SK-N-SH (cell line): ENCODE measurements around the gene GPR15LG. TPM values are rescaled to one million over a fixed set of nuclear protein-coding genes. Genes with fewer than 3 reads are reported as not detected.

ENCODE experiments used
- CTCF ChIA-PET: fragments of 300-600, 350-600 bp; formaldehyde crosslinking; extraction: SDS; loops from one replicate; lab custom pipeline; 2021; lab: Yijun Ruan, JAX
- POLR2A ChIA-PET: fragments of 350-600 bp; sonication (Branson Sonifier 250); formaldehyde crosslinking; extraction: SDS; loops from one replicate; lab custom pipeline; 2020; ENCODE audit warnings: antibody characterized with exemption, inconsistent platforms; lab: Yijun Ruan, JAX
- DNase-seq: peaks from one replicate; pipeline ENCODE4 v3.0.0; 2012
- H2AFZ ChIP-seq: fragments of 200-600 bp; sonication (generic); 2 replicates; pipeline ENCODE4 v1.8.1; 2016; ENCODE audit warnings: antibody characterized with exemption, mild to moderate bottlenecking, low read depth
- H3F3A ChIP-seq: fragments of 200-600 bp; sonication (generic); replicated peaks from 2 replicates; pipeline ENCODE3; 2016; ENCODE audit warnings: antibody characterized with exemption, mild to moderate bottlenecking; ENCODE audit not compliant: insufficient read depth
- H3K27ac ChIP-seq, 2 experiments: fragments of 200-500 bp in 1 of 2; fragments of 200-600 bp in 1 of 2; sonication (Bioruptor generic) in 1 of 2; sonication (generic), shearing (Covaris generic) in 1 of 2; 2 replicates each; pipeline versions ENCODE4 v1.5.1 to v1.6.1; 2014 to 2016; ENCODE audit warnings: low read depth in 2 of 2, inconsistent platforms in 1 of 2, low read length in 1 of 2, mild to moderate bottlenecking in 1 of 2, mixed read lengths in 1 of 2
- H3K27me3 ChIP-seq: fragments of 200-600 bp; sonication (generic), shearing (Covaris generic); 2 replicates; pipeline ENCODE4 v1.6.1; 2016; ENCODE audit warnings: mixed run types; ENCODE audit not compliant: insufficient read depth
- H3K36me3 ChIP-seq, 2 experiments: fragments of 200-500 bp in 1 of 2; fragments of 200-600 bp in 1 of 2; sonication (Bioruptor generic) in 1 of 2; sonication (generic) in 1 of 2; replicated peaks in 1 of 2; 2 replicates each; pipeline versions ENCODE3 to v1.5.1; 2014 to 2016; ENCODE audit warnings: low read length in 1 of 2, mild to moderate bottlenecking in 1 of 2; ENCODE audit not compliant: insufficient read depth in 2 of 2, control insufficient read depth in 1 of 2
- H3K4me1 ChIP-seq, 2 experiments: fragments of 200-500 bp in 1 of 2; fragments of 200-600 bp in 1 of 2; sonication (Bioruptor generic) in 1 of 2; sonication (generic), shearing (Covaris generic) in 1 of 2; 2 replicates each; pipeline versions ENCODE4 v1.5.1 to v1.6.1; 2014 to 2016; ENCODE audit warnings: low read depth in 1 of 2, low read length in 1 of 2, mixed run types in 1 of 2; ENCODE audit not compliant: insufficient read depth in 2 of 2, control insufficient read depth in 1 of 2
- H3K4me2 ChIP-seq: fragments of 200-600 bp; sonication (generic), shearing (Covaris generic); 2 replicates; pipeline ENCODE4 v1.6.1; 2017; ENCODE audit warnings: mixed run types
- H3K4me3 ChIP-seq, 2 experiments: fragments of 200-500 bp in 1 of 2; fragments of 200-600 bp in 1 of 2; sonication (Bioruptor generic) in 1 of 2; sonication (generic), shearing (Covaris generic) in 1 of 2; 2 replicates each; pipeline versions ENCODE4 v1.5.1 to v1.8.1; 2014 to 2016; ENCODE audit warnings: low read depth in 2 of 2, inconsistent platforms in 1 of 2, low read length in 1 of 2, mild to moderate bottlenecking in 1 of 2, mixed read lengths in 1 of 2, moderate library complexity in 1 of 2
- H3K79me2 ChIP-seq: fragments of 200-600 bp; sonication (generic); 2 replicates; pipeline ENCODE4 v1.8.1; 2017; ENCODE audit warnings: mild to moderate bottlenecking; ENCODE audit not compliant: insufficient read depth
- H3K9ac ChIP-seq: fragments of 200-600 bp; sonication (generic); 2 replicates; pipeline ENCODE4 v1.6.1; 2017; ENCODE audit warnings: mixed run types
- H3K9me2 ChIP-seq: fragments of 200-600 bp; sonication (generic); 2 replicates; pipeline ENCODE4 v1.6.1; 2017; ENCODE audit warnings: mixed run types
- H3K9me3 ChIP-seq: fragments of 200-600 bp; sonication (generic); 2 replicates; pipeline ENCODE4 v1.6.1; 2017; ENCODE audit warnings: mixed run types, mild to moderate bottlenecking, moderate library complexity
- H4K20me1 ChIP-seq: fragments of 200-600 bp; sonication (generic); 2 replicates; pipeline ENCODE4 v1.6.1; 2017; ENCODE audit warnings: mild to moderate bottlenecking, mixed run types; ENCODE audit not compliant: insufficient read depth
- CHD2 ChIP-seq: fragments of 150-350 bp; IDR thresholded peaks from 2 replicates; pipeline ENCODE4 v1.6.1; 2018; ENCODE audit warnings: low read length; ENCODE audit not compliant: partially characterized antibody
- ELF1 ChIP-seq: IDR thresholded peaks from 2 replicates; pipeline ENCODE4 v1.4.0; 2012
- FOSL2 ChIP-seq: IDR thresholded peaks from 2 replicates; pipeline ENCODE4 v1.4.0; 2012; ENCODE audit warnings: low read depth, mild to moderate bottlenecking, moderate library complexity, borderline replicate concordance
- FOXJ3 ChIP-seq: sonication (generic); formaldehyde crosslinking; IDR thresholded peaks from 2 replicates; pipeline ENCODE4 v1.5.1; 2020; ENCODE audit warnings: mild to moderate bottlenecking, missing genetic modification reagents
- FOXM1 ChIP-seq: IDR thresholded peaks from 2 replicates; pipeline ENCODE4 v1.4.0; 2012; ENCODE audit warnings: low read depth, mild to moderate bottlenecking
- GATA2 ChIP-seq: sonication (generic); formaldehyde crosslinking; IDR thresholded peaks from 2 replicates; pipeline ENCODE4 v1.5.0; 2020; ENCODE audit warnings: mild to moderate bottlenecking, missing genetic modification reagents
- MEF2A ChIP-seq: IDR thresholded peaks from 2 replicates; pipeline ENCODE4 v1.4.0; 2012; ENCODE audit warnings: low read depth, borderline replicate concordance
- MXI1 ChIP-seq: IDR thresholded peaks from 2 replicates; pipeline ENCODE4 v1.6.1; 2012; ENCODE audit warnings: mild to moderate bottlenecking, low read depth, low read length, improper control_type of control experiment
- POLR2AphosphoS5 ChIP-seq: IDR thresholded peaks from 2 replicates; pipeline ENCODE4 v1.6.1; 2012; ENCODE audit warnings: low read depth, low read length
- ZBTB33 ChIP-seq: IDR thresholded peaks from 2 replicates; pipeline ENCODE4 v1.4.0; 2012; ENCODE audit warnings: low read depth, borderline replicate concordance
- WGBS: methylation state at CpG from one replicate; pipeline ENCODE4 v1.1.6; 2017; ENCODE audit warnings: low lambda C conversion rate; 5-methylcytosine and 5-hydroxymethylcytosine counted together
- polyA plus RNA-seq, 3 experiments: library from polyadenylated mRNA; depleted of rRNA; stranded (reverse); fragments of >200 nt; gene quantifications; 2 replicates each; pipeline ENCODE4 v1.2.3, GENCODE V29; 2012
- TF ChIP-seq, protein P1 (sequence below): IDR thresholded peaks from 2 replicates; pipeline ENCODE4 v1.4.0; 2012; ENCODE audit warnings: low read depth
- TF ChIP-seq, protein P2 (sequence below): IDR thresholded peaks from 2 replicates; pipeline ENCODE4 v1.4.0; 2012; ENCODE audit warnings: low read depth, borderline replicate concordance
- TF ChIP-seq, protein P3 (sequence below): fragments of 150-350 bp; IDR thresholded peaks from 2 replicates; pipeline ENCODE4 v1.6.1; 2016; ENCODE audit warnings: mild to moderate bottlenecking, low read depth, low read length

Gene GPR15LG
- polyA plus RNA-seq, 1 of the 3 experiments (the other 2 are of a cell fraction) = not detected

- Histone ChIP-seq H2AFZ (no peak overlapping the region), H3K4me3 (no peak overlapping the region), H3K27me3 (no peaks in the 10 kb centered on the region), H3K4me1 (peaks cover 0 to 11% of the 10 kb centered on the region in 2 experiments; a peak in 1 of 4 replicates), H3F3A (no peaks in the 10 kb centered on the region), H3K27ac (no peak overlapping the region), H3K36me3 (no peaks in the 10 kb centered on the region), H3K79me2 (no peaks in the 10 kb centered on the region), H4K20me1 (no peaks in the 10 kb centered on the region), H3K4me2 (no peak overlapping the region), H3K9me2 (no peaks in the 10 kb centered on the region), H3K9ac (no peak overlapping the region), H3K9me3 (no peaks in the 10 kb centered on the region)
- TF ChIP-seq ELF1 (no peak), FOXJ3 (CRISPR knock-in tag) (no peak), MXI1 (no peak), ZBTB33 (no peak), GATA2 (CRISPR knock-in tag) (no peak), MEF2A (no peak), CHD2 (no peak), FOXM1 (no peak), POLR2AphosphoS5 (no peak), FOSL2 (no peak)
- TF ChIP-seq, protein P1, sequence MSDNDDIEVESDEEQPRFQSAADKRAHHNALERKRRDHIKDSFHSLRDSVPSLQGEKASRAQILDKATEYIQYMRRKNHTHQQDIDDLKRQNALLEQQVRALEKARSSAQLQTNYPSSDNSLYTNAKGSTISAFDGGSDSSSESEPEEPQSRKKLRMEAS = no peak
- TF ChIP-seq, protein P2, sequence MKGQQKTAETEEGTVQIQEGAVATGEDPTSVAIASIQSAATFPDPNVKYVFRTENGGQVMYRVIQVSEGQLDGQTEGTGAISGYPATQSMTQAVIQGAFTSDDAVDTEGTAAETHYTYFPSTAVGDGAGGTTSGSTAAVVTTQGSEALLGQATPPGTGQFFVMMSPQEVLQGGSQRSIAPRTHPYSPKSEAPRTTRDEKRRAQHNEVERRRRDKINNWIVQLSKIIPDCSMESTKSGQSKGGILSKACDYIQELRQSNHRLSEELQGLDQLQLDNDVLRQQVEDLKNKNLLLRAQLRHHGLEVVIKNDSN = no peak
- TF ChIP-seq, protein P3, sequence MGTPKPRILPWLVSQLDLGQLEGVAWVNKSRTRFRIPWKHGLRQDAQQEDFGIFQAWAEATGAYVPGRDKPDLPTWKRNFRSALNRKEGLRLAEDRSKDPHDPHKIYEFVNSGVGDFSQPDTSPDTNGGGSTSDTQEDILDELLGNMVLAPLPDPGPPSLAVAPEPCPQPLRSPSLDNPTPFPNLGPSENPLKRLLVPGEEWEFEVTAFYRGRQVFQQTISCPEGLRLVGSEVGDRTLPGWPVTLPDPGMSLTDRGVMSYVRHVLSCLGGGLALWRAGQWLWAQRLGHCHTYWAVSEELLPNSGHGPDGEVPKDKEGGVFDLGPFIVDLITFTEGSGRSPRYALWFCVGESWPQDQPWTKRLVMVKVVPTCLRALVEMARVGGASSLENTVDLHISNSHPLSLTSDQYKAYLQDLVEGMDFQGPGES = no peak
- ChIA-PET CTCF (interaction anchor here (1.4 to 3.1 kb wide), 2 partner anchors 10 to 51 kb away, joined by 3 to 13 read pairs; no protein-coding TSS in a partner anchor), POLR2A (no interaction called here)
- DNase-seq = no peak
- 55% methylated on average over 7 of the region's 7 CpGs for WGBS
These were observed 24.8 kb downstream of the GPR15LG start for GRCh38 chr10:84198206-84198915.
